Lung microvascular endothelial cell (primary cell): ENCODE measurements around the gene CCDC152. TPM values are rescaled to one million over a fixed set of nuclear protein-coding genes. Genes with fewer than 3 reads are reported as not detected.

ENCODE experiments used
- DNase-seq, 2 donors: peaks; one replicate each; pipeline versions ENCODE4 v3.0.0 to v3.0.0-alpha.2; 2010; ENCODE audit warnings: low read depth in 2 of 2
- total RNA-seq: library from RNA; depleted of rRNA; stranded (reverse); fragments of >200 nt; gene quantifications from 2 replicates; pipeline ENCODE4 v1.2.1, GENCODE V29; 2014

Gene CCDC152
- total RNA-seq, 1 donor from 2014 or later = under 0.01 TPM

DNA sequence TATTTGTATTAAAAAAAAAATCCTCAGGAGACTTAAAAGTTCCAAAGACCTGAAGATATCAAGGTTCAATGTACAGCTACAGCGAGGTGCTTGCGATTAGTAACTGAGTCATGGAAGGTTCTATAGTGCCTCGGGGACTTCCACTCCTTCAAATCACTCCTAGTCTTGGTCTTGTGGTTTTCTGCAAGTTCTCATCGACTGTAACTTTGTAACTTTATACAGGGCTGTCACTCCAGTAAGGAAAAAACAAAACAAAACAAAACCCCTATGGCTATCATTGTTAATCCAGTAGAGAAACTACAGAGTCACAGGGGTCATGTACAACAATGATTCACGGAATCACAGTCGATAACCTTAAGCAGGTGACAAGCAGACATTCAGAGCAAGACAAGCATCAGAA is 94.9 kb downstream of the CCDC152 start:
- DNase-seq = no peak

Other genes starting within 250 kb of the CCDC152 start
- 51.4 and 175 TPM in 2 replicates for gene SELENOP, start 55.1 kb downstream of the CCDC152 start, total RNA-seq